ENCODE results near the gene CIB2.

CIB2 gene

DNA sequence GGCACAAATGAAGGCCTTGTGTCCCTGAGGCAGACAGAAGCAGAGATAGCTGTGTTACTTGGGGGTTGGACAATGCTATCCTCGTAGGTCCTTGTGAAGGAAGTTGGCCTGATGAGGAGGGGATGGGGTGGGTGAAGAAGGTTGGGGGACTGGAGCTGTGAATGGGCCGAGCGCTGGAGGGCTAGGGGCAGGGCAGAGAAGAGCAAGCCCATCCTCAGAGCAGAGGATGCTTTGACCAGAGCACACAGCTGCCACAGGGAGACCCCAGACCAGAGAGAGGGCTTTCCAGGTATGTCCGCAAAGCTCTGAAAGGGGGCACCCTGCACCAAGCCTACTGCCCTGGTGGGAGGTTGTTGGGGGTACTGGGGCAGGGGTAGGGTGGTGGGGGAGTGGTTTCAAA is 48.1 kb downstream of the CIB2 start:
- H3K36me3 ChIP-seq (ENCODE audit: control insufficient read depth, insufficient read depth, low read length) = no peaks in the 10 kb centered on the region
- no peaks in the 10 kb centered on the region for H3K4me1 ChIP-seq (ENCODE audit: control insufficient read depth, insufficient read depth, low read length)
- no CpG with 5 or more reads among the region's 4 CpGs for WGBS (ENCODE audit: insufficient coverage, insufficient read length)
- no peak for DNase-seq (ENCODE audit: low read depth, low spot score)
- H3K4me3 ChIP-seq (ENCODE audit: low read length) = no peak overlapping the region
- H3K27me3 ChIP-seq (ENCODE audit: control insufficient read depth, insufficient read depth, low read length) = no peaks in the 10 kb centered on the region
- H3K9me3 ChIP-seq (ENCODE audit: control insufficient read depth, insufficient read depth, low read length) = no peaks in the 10 kb centered on the region
- H3K27ac ChIP-seq (ENCODE audit: low read length) = no peak overlapping the region

DNA sequence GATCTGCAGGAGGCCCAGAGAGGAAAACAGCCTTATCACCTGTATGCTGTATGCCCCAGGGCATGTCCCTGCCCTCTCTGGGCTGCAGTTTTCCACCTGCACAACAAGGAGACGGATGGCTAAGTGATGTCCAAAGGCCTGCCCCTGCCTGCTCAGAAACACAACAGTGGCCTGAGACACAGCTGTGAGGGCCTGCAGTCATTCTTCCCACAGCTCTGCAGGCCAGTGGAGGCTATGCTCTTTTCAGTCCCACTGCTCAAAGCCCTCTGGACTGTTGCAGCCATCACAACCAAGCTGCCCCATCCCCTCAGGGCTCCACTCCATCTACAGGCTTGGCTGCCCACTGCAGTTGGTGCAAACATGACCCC is 48.5 kb downstream of the CIB2 start:
- Histone ChIP-seq H3K27me3 (ENCODE audit: control insufficient read depth, insufficient read depth, low read length) (no peaks in the 10 kb centered on the region), H3K36me3 (ENCODE audit: control insufficient read depth, insufficient read depth, low read length) (no peaks in the 10 kb centered on the region), H3K9me3 (ENCODE audit: control insufficient read depth, insufficient read depth, low read length) (no peaks in the 10 kb centered on the region), H3K4me1 (ENCODE audit: control insufficient read depth, insufficient read depth, low read length) (no peaks in the 10 kb centered on the region), H3K4me3 (ENCODE audit: low read length) (no peak overlapping the region), H3K27ac (ENCODE audit: low read length) (no peak overlapping the region)
- DNase-seq (ENCODE audit: low read depth, low spot score) = no peak
- WGBS (ENCODE audit: insufficient coverage, insufficient read length) = no CpG with 5 or more reads among the region's 1 CpG

DNA sequence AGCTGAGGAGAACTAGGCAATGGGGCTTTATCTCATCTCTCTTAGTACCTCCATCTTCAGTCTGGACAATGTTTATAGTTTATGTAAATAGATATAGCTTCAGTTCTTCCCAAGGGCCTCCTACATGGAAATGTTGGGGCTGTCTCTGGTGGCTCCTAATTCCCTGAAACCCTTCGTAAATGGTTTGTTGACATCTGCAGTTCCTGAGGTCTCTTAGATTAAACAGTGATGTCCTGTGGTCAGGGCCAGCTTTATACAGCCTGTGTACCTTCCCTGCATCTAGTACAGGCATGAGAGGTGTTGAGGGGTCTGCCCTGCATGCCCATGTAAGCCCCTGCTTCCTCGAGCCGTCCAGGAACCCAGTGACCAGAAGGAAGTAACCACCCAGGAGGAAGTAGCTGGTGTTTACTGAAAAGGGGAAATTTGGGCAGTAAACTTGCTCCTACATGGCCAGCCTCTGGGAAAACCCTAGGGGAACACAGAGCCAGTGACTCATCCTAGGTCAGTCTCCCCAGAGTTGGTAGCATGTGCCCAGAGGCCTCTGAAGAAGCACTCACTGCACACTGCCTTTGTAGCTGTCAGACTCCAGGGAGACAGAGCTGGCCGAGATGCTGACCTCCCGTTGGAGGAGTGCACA is 49.0 kb downstream of the CIB2 start:
- H3K4me1 ChIP-seq (ENCODE audit: control insufficient read depth, insufficient read depth, low read length) = no peaks in the 10 kb centered on the region
- H3K36me3 ChIP-seq (ENCODE audit: control insufficient read depth, insufficient read depth, low read length) = no peaks in the 10 kb centered on the region
- H3K4me3 ChIP-seq (ENCODE audit: low read length) = no peak overlapping the region
- no peaks in the 10 kb centered on the region for H3K9me3 ChIP-seq (ENCODE audit: control insufficient read depth, insufficient read depth, low read length)
- H3K27ac ChIP-seq (ENCODE audit: low read length) = no peak overlapping the region
- DNase-seq (ENCODE audit: low read depth, low spot score) = no peak
- WGBS (ENCODE audit: insufficient coverage, insufficient read length) = no CpG with 5 or more reads among the region's 5 CpGs
- H3K27me3 ChIP-seq (ENCODE audit: control insufficient read depth, insufficient read depth, low read length) = no peaks in the 10 kb centered on the region

DNA sequence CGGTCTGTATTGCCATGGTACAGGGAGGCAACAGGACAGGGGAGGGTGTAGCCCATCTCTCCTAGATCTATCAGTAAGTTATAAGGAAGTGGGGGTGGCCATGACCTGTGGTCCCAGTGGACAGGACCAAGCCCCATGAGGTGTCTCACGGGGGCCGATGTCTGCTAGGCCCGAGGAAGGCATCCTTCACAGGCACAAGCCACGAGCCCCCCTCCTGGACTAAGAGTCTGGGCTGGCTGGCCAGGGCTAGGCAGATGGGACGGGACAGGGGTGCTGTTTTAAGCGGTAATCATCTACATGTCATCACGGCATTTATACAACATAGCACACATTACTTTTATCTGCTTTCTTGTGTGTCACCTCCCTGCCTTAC is 51.2 kb downstream of the CIB2 start:
- H3K4me1 ChIP-seq (ENCODE audit: control insufficient read depth, insufficient read depth, low read length) = no peaks in the 10 kb centered on the region
- no peak for DNase-seq (ENCODE audit: low read depth, low spot score)
- WGBS (ENCODE audit: insufficient coverage, insufficient read length) = no CpG with 5 or more reads among the region's 8 CpGs
- no peaks in the 10 kb centered on the region for H3K9me3 ChIP-seq (ENCODE audit: control insufficient read depth, insufficient read depth, low read length)
- H3K4me3 ChIP-seq (ENCODE audit: low read length) = no peak overlapping the region
- H3K36me3 ChIP-seq (ENCODE audit: control insufficient read depth, insufficient read depth, low read length) = no peaks in the 10 kb centered on the region
- H3K27me3 ChIP-seq (ENCODE audit: control insufficient read depth, insufficient read depth, low read length) = no peaks in the 10 kb centered on the region
- H3K27ac ChIP-seq (ENCODE audit: low read length) = no peak overlapping the region

DNA sequence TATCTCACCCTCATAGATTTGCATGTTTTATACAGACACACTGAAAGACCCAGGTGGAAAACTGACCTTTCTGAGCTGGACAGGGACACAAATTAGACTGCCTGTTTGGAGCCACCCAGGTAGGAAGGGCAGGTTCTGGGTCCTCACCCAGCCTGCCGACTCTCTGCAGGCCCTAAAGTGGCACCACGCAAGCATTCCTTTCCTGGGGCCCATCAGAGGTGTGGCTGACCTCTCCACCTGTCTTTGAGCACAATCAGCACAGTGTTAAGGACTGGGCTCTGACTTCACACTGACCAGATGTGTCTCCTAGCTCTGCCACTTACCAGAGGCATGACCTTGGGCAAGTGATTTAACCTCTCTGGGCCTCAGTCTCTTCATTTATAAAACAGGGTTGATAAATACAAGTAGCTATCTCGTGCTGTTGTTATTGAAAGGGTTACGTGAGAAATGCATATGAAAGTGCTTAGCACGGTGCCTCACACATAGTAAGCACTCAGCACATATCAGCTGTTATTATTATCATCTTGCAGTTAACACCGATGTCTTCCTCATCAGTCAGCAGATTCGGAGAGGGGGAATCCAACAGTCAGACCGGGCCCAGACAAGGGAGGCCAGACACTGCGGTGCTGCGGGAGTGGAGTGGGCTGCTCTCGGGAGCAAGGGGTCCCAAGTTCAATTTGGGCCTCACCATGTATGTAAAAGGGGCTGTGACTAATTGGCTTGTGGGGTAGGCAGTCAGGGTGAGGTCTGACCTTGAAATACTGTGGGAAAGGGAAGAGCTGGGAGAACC is 51.8 kb downstream of the CIB2 start:
- no peak for DNase-seq (ENCODE audit: low read depth, low spot score)
- Histone ChIP-seq H3K4me3 (ENCODE audit: low read length) (no peak overlapping the region), H3K9me3 (ENCODE audit: control insufficient read depth, insufficient read depth, low read length) (no peaks in the 10 kb centered on the region), H3K4me1 (ENCODE audit: control insufficient read depth, insufficient read depth, low read length) (no peaks in the 10 kb centered on the region), H3K27me3 (ENCODE audit: control insufficient read depth, insufficient read depth, low read length) (no peaks in the 10 kb centered on the region), H3K27ac (ENCODE audit: low read length) (no peak overlapping the region), H3K36me3 (ENCODE audit: control insufficient read depth, insufficient read depth, low read length) (no peaks in the 10 kb centered on the region)
- no CpG with 5 or more reads among the region's 11 CpGs for WGBS (ENCODE audit: insufficient coverage, insufficient read length)

DNA sequence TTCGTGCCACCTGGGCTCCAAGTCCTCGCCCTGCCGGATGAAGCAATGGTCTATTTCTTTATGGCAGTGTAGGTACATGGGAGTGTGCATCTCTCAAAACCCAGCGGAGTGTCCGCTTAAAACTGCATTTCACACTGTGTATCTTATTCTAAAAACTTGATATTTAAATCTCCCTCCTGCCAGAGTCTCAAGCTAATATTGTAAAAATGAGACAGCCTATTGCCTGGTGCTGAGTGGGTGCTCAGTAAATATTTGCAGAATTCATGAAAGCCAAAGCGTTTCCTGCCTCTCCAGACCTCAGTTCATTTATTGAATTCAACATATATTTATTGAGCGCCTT is 53.4 kb downstream of the CIB2 start:
- no peak overlapping the region for H3K27ac ChIP-seq (ENCODE audit: low read length)
- no peaks in the 10 kb centered on the region for H3K36me3 ChIP-seq (ENCODE audit: control insufficient read depth, insufficient read depth, low read length)
- no peaks in the 10 kb centered on the region for H3K4me1 ChIP-seq (ENCODE audit: control insufficient read depth, insufficient read depth, low read length)
- no peak for DNase-seq (ENCODE audit: low read depth, low spot score)
- peak overlapping the region; percentile 83; the same call in 1 of the 2 replicates for H3K4me3 ChIP-seq (ENCODE audit: low read length)
- H3K9me3 ChIP-seq (ENCODE audit: control insufficient read depth, insufficient read depth, low read length) = no peaks in the 10 kb centered on the region
- H3K27me3 ChIP-seq (ENCODE audit: control insufficient read depth, insufficient read depth, low read length) = no peaks in the 10 kb centered on the region
- WGBS (ENCODE audit: insufficient coverage, insufficient read length) = no CpG with 5 or more reads among the region's 7 CpGs

DNA sequence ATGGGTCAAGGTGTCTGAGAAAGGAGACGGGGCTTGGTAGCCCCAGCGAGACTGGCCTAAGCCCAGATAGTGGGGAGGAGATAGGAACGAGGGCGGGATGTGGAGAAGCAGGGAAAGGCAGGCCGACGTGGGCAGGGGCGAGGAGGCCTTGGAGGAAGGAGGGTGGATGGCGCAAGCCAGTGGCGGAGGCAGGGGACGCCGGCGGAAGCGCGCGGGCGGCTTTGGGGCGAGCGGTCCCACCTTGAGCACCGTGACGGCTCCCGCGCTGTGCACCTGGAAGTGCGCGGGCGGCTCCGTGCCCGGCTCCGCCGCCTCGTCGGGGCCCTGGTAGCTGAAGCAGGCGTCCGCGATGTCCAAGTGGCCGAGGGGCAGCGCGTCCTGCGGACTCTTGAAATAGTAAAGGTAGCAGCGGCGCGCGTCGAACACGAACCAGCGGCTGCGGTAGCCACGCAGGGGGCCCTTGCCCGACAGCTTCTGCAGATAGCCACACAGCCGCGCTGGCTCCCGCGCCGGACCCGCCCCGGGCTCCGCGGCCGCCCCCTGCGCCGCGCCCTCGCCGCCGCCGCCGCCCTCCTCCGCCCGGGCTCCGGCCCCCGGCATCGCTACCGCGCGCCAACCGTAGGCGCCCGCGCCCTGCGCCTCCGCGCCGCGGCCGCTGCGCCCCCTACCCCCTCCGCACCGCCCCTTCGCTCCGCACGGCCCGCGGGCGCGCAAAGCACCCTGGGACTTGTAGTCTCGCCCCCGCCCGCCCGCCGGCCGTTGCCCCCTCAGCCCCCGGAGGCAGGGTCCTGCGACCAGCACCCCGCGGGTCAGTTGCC is 54.0 kb downstream of the CIB2 start, which contains the start of gene TBC1D2B:
TBC1D2B (minus strand) TSS at position 659 of the 818 bp plus-strand sequence; CDS start at position 600, 59 bp downstream.
- no peak within 1 kb of the TSS for H3K27ac ChIP-seq (ENCODE audit: low read length)
- no CpG with 5 or more reads among the region's 104 CpGs for WGBS (ENCODE audit: insufficient coverage, insufficient read length)

DNA sequence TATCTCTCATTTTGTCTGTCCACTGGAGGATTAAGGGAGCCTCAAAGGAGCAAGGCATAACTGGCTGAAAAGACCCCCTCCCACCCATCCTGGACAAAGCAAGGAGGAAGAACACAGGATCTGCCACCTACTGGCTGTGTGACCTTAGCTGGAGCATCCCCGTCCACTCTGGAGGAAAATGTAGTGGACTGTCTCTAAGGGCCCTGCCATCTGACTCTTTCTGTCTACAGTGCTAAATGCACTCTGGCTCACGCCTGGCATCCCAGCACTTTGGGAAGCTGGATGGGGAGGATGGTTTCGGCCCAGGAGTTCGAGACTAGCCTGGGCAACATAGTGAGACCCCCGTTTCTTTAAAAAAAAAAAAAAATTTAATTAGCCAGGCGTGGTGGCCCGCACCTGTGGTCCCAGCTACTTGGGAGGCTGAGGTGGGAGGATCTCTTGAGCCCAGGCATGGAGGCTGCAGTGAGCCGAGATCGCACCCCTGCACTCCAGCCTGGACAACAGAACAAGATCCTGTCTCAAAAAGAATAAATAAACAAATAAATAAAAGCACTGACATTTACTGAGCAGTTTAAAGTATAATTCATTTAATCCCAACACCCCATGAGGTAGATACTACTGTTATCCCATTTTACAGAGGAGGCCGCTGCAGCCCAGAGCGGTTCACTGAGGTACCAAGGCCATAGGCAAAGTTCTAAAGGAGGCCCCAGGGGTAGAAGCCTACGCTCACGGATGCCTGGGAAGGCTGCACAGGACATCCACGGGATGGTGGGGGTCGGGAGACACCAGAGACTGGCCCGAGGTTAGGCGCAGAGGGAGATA is 54.8 kb downstream of the CIB2 start:
- no peaks in the 10 kb centered on the region for H3K36me3 ChIP-seq (ENCODE audit: control insufficient read depth, insufficient read depth, low read length)
- H3K4me3 ChIP-seq (ENCODE audit: low read length) = peak overlapping the region; percentile 83; the same call in 1 of the 2 replicates
- no peak for DNase-seq (ENCODE audit: low read depth, low spot score)
- no peak overlapping the region for H3K27ac ChIP-seq (ENCODE audit: low read length)
- H3K27me3 ChIP-seq (ENCODE audit: control insufficient read depth, insufficient read depth, low read length) = no peaks in the 10 kb centered on the region
- H3K9me3 ChIP-seq (ENCODE audit: control insufficient read depth, insufficient read depth, low read length) = no peaks in the 10 kb centered on the region
- WGBS (ENCODE audit: insufficient coverage, insufficient read length) = no CpG with 5 or more reads among the region's 17 CpGs
- H3K4me1 ChIP-seq (ENCODE audit: control insufficient read depth, insufficient read depth, low read length) = no peaks in the 10 kb centered on the region

More for the DNA sequence above, 54.0 kb downstream of the CIB2 start, which contains the start of gene TBC1D2B:
- no peak for DNase-seq (ENCODE audit: low read depth, low spot score)
- Histone ChIP-seq H3K27me3 (ENCODE audit: control insufficient read depth, insufficient read depth, low read length) (no peaks in the 10 kb centered on the region), H3K4me3 (ENCODE audit: low read length) (peak within 1 kb of the TSS; percentile 83), H3K36me3 (ENCODE audit: control insufficient read depth, insufficient read depth, low read length) (no peaks in the 10 kb centered on the region), H3K9me3 (ENCODE audit: control insufficient read depth, insufficient read depth, low read length) (no peaks in the 10 kb centered on the region), H3K4me1 (ENCODE audit: control insufficient read depth, insufficient read depth, low read length) (no peaks in the 10 kb centered on the region)

DNA sequence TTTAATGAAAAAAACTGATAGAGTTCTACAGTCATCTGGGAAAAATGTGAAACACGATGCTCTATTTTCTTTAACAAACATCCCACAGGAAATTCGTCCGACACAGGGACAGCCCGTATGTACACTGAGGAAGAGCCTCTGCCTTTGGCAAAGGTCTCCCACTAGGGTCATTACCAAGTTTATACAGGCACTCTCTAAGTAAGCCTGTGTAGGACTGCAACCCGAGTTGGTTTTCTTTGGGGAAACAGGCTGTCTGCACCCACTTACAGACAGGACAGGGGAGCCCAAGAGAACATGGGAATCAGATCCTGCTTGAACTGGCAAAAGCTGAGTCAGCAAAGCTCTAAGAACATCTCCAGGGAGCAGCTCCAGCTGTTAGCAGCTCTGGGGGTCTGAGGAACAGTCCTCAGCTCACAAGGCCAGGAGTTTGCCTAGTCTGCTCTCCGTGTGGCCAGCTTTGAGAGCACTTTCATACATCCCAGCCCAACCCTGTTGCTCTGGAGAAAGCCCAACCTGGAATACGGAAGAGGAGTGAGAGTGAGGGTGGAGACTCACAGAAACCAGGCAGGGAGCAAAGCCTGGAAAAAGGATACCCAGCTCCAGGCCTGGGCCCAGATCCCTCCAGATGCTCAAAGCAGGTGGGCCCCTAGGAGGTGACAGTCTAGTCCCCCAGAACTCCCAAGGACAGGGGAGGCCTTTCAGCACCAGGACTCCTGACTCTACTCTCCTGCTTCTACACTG is 55.6 kb downstream of the CIB2 start:
- Histone ChIP-seq H3K27me3 (ENCODE audit: control insufficient read depth, insufficient read depth, low read length) (no peaks in the 10 kb centered on the region), H3K9me3 (ENCODE audit: control insufficient read depth, insufficient read depth, low read length) (no peaks in the 10 kb centered on the region), H3K4me1 (ENCODE audit: control insufficient read depth, insufficient read depth, low read length) (no peaks in the 10 kb centered on the region), H3K27ac (ENCODE audit: low read length) (no peak overlapping the region), H3K4me3 (ENCODE audit: low read length) (no peak overlapping the region), H3K36me3 (ENCODE audit: control insufficient read depth, insufficient read depth, low read length) (no peaks in the 10 kb centered on the region)
- no CpG with 5 or more reads among the region's 7 CpGs for WGBS (ENCODE audit: insufficient coverage, insufficient read length)
- DNase-seq (ENCODE audit: low read depth, low spot score) = no peak
